ENCODE data around the gene RUNX1. TPM values are rescaled to one million over a fixed set of nuclear protein-coding genes. Genes with fewer than 3 reads are reported as not detected.

RUNX1 gene
- total RNA-seq, 3 donors from 2014 or later = 24.8 to 165 (median 127) TPM

DNA sequence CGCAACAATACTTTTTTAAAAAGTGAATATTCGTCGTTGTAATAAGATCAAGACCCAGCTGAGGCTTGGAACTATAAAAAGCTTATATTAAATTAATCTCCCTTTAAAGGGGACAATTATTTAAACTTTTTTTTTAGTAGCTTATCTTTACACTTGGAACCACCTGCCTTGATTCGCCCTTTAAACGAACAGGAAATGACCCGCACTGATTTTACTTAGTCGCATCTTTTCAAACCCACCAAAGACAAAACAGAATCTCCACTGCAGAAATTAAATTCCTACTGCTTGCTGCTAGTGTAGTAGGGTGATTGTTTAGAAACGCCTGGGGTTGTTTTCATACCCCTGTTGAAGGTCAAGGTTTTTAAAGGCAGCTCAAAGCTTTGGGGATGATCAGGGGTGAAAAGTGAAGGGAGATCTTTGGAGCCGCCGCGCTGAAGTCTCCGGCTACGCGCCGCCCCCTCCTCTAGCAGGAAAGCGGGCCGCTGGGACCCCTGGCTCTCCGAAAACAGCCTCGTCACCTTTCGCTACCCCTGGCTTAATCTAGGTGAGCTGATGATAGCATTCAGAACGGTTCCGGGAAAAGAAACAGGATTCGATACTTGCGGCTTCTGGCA, 163.4 kb downstream of the RUNX1 start:
- Histone ChIP-seq H3K9me3 (no peaks in the 10 kb centered on the region), H3K36me3 (no peaks in the 10 kb centered on the region), H3K27ac (peak overlapping the region; percentile 94 to 97), H3K4me3 (peak overlapping the region; percentile 80 to 88 (median 81)), H3K27me3 (no peaks in the 10 kb centered on the region), H3K4me1 (peaks cover 0 to 5% of the 10 kb centered on the region in 2 donors)
- no peak for DNase-seq (ENCODE audit: low spot score in 2 of 2)
- intact Hi-C loops (cut with DNase I; ENCODE audit: low total_unique reads) = no loop called here
- no peak for TF ChIP-seq POLR2AphosphoS5 (IDR thresholded peaks at IDR 0.05)
- TF ChIP-seq, protein P1, sequence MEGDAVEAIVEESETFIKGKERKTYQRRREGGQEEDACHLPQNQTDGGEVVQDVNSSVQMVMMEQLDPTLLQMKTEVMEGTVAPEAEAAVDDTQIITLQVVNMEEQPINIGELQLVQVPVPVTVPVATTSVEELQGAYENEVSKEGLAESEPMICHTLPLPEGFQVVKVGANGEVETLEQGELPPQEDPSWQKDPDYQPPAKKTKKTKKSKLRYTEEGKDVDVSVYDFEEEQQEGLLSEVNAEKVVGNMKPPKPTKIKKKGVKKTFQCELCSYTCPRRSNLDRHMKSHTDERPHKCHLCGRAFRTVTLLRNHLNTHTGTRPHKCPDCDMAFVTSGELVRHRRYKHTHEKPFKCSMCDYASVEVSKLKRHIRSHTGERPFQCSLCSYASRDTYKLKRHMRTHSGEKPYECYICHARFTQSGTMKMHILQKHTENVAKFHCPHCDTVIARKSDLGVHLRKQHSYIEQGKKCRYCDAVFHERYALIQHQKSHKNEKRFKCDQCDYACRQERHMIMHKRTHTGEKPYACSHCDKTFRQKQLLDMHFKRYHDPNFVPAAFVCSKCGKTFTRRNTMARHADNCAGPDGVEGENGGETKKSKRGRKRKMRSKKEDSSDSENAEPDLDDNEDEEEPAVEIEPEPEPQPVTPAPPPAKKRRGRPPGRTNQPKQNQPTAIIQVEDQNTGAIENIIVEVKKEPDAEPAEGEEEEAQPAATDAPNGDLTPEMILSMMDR (IDR thresholded peaks at IDR 0.05) = no peak
- TF ChIP-seq POLR2A (IDR thresholded peaks at IDR 0.05) = no peak

DNA sequence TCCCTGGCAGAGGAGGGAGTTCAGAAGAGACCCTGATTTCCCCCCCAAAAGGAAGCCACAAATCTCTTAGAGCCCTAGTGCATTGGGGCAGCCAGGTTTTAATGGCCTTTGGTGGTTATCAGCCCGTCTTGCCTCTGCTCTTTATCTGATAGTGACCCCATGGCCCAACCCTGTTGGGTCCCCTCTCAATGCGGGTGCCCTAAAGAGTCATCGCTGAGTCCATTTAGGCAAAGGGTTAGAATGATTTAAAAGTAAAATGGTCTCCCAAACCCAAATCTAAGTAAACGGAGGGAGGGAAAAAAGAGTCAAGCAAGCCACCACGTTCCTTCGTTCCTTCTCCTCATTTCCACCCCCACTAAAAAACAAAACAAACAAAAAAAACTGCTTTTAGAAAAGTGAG, 164.0 kb downstream of the RUNX1 start:
- Histone ChIP-seq H3K9me3 (no peaks in the 10 kb centered on the region), H3K27ac (peak overlapping the region; percentile 94 to 97), H3K27me3 (no peaks in the 10 kb centered on the region), H3K36me3 (no peaks in the 10 kb centered on the region), H3K4me1 (peaks cover under 1 to 6% of the 10 kb centered on the region in 2 donors), H3K4me3 (peak overlapping the region; percentile 80 to 88 (median 81))
- DNase-seq (ENCODE audit: low spot score in 2 of 2) = no peak
- TF ChIP-seq, protein P1 (IDR thresholded peaks at IDR 0.05) = no peak
- TF ChIP-seq POLR2AphosphoS5 (IDR thresholded peaks at IDR 0.05) (peak in 1 of 3 donors; percentile 13), POLR2A (IDR thresholded peaks at IDR 0.05) (no peak)
- intact Hi-C loops (cut with DNase I; ENCODE audit: low total_unique reads) = no loop called here

DNA sequence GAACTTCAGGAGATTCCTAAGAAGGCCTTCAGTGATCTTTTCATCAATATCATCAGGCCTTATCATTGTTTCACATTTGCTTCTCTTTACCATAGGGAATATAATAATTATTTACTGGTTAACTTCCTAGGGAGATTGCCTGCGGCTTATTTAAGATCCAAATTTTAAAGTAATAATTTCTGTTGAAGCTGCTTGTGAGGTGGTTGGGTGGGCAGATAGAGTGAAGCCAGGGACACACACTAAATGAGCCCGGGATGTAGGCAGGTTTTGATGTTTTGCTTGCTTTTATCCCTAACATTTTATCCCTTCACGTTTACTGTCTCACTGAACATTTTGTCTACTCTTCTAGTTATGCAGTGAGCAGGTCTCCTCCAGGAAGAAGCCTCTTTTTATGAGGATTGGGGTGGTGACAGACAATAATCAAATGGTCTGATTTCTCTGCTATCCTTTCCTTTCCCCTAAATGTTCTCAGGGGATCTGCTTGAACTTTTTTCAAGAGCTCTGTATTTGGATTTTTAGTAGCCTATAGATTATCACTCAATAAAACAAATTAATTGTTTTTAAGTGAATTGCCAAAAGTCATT, 164.7 kb downstream of the RUNX1 start:
- Histone ChIP-seq H3K9me3 (no peaks in the 10 kb centered on the region), H3K27me3 (no peaks in the 10 kb centered on the region), H3K27ac (peak overlapping the region; percentile 94 to 97), H3K4me1 (peaks cover 0 to 6% of the 10 kb centered on the region in 2 donors), H3K36me3 (no peaks in the 10 kb centered on the region), H3K4me3 (peak overlapping the region; percentile 80 to 88 (median 81))
- intact Hi-C loops (cut with DNase I; ENCODE audit: low total_unique reads) = no loop called here
- TF ChIP-seq, protein P1 (IDR thresholded peaks at IDR 0.05) = no peak
- TF ChIP-seq POLR2AphosphoS5 (IDR thresholded peaks at IDR 0.05) (no peak), POLR2A (IDR thresholded peaks at IDR 0.05) (no peak)
- DNase-seq (ENCODE audit: low spot score in 2 of 2) = no peak

- Histone ChIP-seq H3K27ac (peak overlapping the region; percentile 94 to 97), H3K4me1 (peaks cover 0 to 6% of the 10 kb centered on the region in 2 donors), H3K9me3 (no peaks in the 10 kb centered on the region), H3K36me3 (no peaks in the 10 kb centered on the region), H3K27me3 (no peaks in the 10 kb centered on the region), H3K4me3 (peak overlapping the region; percentile 80 to 88 (median 81))
- TF ChIP-seq, protein P1 (IDR thresholded peaks at IDR 0.05) = no peak
- TF ChIP-seq POLR2AphosphoS5 (IDR thresholded peaks at IDR 0.05) (no peak), POLR2A (IDR thresholded peaks at IDR 0.05) (no peak)
- DNase-seq (ENCODE audit: low spot score in 2 of 2) = no peak
- intact Hi-C loops (cut with DNase I; ENCODE audit: low total_unique reads) = no loop called here
These were observed 165.4 kb downstream of the RUNX1 start for GRCh38 chr21:34883491-34884271.
